Measurements from ENCODE around the gene RNF123.
A peak's percentile ranks its signal among the peaks of the same experiment; 100 is the strongest.

Gene RNF123

DNA sequence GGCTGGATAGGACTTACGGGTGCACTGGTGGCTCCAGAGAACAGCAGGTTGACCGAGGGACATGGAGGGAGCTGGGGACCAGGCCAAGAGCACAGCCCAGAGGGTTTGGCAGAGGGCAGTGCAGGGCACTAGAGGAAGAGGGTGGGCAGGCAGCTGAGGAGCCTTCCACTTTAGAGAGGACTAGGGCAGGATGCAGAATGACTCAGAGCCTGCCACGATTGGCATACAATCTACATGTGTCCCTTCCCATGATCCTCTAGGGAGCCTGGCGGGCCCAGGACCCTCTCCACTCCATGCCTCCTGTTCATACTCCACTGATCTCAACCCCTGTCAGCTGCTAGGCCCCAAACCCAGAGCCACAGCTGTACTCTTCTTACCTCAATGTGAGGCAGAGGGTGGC lies 29.6 kb upstream of the RNF123 start:
- DNase-seq: no peak

DNA sequence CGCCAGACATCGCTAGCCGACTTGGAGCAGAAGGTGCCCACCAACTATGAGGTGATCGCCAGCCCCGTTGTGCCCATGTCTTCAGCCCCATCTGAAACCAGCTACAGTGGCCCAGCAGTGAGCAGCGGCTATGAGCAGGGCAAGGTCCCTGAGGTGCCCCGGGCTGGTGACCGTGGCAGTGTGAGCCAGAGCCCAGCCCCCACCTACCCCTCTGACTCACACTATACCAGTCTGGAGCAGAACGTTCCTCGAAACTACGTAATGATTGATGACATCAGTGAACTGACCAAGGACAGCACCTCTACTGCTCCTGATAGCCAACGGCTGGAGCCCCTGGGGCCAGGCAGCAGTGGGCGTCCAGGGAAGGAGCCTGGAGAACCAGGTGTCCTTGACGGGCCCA lies 28.1 kb upstream of the RNF123 start:
- DNase-seq: no peak

DNA sequence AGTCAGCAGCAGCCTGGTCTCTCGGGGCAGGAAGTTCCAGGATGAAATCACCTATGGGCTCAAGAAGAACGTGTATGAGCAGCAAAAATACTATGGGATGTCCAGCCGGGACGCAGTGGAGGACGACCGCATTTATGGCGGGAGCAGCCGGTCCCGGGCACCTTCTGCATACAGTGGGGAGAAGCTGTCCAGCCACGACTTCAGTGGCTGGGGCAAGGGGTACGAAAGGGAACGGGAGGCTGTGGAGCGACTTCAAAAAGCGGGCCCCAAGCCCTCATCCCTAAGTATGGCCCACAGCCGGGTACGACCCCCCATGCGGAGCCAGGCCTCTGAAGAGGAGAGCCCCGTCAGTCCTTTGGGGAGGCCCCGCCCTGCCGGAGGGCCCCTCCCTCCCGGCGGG lies 27.3 kb upstream of the RNF123 start:
- no peak for DNase-seq

DNA sequence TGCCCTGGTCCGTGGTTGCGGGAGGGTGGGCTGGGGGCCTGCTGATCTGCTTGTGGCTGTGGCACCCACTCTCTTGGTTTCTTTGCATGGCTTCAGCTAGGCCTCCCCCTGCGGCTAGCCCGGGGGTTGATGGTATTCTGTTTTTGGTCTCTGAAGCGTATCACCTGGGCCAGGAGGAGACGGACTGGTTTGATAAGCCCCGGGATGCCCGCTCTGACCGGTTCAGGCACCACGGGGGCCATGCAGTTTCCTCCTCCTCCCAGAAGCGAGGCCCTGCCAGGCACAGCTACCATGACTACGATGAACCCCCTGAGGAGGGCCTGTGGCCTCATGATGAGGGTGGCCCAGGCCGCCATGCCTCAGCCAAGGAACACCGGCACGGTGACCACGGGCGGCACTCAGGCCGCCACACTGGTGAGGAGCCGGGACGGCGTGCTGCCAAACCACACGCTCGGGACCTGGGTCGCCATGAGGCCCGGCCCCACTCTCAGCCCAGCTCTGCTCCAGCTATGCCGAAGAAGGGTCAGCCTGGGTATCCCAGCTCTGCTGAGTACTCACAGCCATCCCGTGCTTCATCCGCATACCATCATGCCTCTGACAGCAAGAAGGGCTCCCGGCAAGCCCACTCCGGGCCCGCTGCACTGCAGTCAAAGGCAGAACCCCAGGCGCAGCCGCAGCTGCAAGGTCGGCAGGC lies 26.5 kb upstream of the RNF123 start:
- no peak for DNase-seq

DNA sequence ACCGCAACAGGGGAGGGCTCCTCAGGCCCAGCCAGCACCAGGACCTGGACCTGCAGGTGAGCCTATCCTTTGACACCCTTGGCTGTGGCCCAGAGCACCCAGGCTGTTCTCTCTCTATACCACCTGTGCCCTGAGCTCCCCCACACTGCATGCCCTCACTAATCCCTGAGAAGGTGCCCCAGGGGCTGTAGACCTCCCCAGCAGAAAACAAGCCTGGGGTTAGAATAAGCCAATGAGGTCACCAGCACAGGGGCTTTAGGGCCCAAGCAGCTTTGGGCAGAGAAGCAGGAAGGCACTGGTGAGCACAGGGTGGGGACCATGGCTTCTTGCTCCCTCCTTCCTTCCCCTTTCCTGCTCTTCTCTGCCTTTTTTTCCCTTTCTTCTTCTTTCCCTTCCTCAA lies 25.5 kb upstream of the RNF123 start:
- DNase-seq: no peak

DNA sequence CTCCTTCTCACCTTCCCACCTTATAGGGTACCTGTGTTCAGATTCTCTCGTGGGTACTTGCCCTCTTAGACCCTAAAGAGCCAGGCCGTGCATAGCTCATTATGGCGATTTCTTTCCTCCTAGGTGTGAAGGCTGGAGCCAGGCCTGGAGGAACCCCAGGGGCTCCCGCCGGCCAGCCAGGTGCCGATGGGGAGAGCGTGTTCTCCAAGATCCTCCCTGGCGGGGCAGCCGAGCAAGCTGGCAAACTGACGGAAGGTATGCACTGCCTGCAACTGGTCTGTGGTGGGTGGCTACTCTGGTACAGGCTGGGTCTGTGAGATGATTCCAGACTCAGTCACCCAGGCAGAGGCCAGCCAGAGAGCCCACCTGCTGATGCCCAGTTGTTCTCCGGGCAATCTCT lies 25.1 kb upstream of the RNF123 start:
- DNase-seq: no peak

DNA sequence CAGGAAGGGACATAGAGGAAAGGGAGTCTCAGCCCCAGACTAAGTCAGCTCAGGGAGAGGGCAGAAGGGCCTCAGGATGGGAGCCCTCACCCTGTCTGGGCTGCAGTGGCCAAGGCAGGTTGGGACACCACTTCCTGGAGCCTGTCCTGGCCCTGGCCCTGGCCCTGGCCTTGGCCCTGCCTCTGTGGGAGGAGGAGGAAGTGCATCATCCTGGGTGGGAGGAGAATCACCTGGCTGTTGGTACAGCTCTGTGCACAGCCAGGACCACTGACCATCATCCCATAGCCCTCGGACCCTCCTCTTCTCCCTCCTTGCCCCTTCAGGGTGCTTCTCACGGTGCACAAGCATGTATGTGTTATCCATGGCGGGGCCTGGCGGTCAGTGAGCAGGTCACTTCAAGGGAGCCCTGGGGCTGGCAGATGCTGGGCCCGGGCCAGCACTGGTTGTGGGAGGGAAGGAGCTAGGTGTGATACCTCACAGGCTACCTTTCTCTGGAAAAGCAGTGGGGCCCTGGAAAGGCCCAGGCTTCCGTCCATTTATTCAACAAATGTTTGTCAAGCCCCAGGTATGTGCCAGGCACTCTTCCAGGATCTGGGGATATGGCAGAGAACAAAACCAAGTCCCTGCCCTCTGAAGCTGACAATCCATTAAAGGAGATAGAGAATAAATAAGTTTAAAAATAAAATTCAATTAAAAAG lies 23.4 kb upstream of the RNF123 start:
- DNase-seq: no peak

DNA sequence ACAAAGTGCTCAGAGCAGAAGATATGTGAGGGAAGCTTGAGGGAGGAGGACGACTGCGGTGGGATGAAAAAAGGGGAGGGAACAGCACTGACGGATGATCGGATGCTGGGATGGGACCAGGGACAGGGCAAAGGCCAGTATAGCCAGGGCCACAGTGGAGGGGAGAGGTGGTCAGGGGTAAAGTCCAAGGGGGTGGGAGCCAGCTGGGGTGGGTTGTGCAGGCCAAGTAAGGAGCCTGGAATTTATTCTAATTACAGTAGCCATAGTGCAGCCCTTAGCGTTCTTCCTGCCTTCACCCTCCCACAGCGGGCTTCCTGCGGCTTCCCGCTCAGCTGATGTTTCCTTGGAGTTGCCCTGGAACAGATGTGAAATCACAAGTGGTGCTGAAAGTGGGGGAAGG lies 22.8 kb upstream of the RNF123 start:
- DNase-seq: no peak

DNA sequence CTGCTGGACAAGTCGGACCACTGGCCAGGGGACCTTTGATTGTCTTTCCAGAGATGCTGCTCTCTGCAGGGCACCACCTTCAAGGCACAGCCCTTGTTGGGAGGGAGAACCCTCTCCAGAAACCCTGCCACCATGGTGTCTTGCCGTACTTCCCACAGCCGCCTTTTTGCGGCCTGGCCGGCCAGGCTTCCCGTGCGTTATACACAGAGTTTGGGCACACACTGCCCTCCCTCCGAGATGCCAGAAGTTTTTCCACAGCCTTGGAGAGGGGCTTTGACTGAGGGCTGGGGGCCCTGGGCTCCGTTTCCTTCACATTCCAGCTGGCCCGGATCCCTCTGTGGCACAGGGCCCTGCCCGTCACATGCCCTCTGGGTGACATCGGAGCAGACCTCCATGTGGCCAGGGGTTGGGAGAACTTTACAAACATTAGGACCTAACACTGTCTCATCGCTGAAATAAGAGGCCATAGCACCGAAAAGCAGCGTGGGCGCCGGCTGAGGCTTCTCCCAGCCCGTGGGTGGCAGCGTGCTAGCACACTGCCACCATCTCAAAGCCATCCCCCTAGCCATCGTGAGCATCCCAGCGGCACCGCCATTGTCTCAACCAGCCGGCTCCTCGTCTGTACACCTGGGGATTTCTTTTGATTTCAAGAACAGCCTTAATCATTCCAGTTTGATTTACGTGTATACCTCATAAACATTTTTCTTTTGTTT lies 21.5 kb upstream of the RNF123 start:
- DNase-seq: no peak

DNA sequence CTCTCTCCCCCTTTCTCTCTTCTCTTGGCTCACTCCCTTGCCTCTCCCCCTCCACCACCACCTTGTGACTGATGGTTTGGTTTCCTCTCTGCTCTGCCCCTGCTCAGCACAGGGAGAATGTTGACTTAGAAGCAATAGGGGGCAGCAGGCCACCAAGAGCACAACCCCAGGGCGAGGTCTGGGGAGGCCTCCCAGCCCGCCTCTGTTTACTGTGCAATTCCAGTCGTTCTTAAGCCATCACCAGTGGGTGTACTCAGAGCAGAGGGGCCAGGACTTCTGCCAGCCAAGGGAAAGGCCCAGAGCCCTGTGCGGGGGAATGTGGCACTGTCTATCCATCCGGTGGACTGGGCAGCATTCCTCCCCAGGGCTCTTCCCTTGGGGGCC lies 21.0 kb upstream of the RNF123 start:
- no peak for DNase-seq

DNA sequence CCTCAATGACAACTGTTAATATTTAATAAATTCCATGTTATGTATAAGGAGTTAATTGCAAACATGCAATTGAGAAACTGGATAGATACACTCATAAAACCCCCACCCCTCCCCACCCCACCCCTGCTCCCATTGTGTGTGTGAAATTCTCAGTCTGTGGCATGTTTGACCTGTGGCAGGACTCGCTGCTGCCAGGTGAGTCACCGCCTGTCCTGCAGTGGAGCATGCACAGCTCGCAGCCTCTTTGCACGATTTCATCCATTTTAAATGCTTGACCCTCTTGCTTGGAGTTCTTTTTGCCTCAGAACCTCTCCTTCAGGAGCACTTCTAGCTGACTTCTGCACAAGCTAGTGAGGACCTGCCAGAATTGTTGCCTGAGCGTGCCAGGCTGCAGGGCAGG lies 20.5 kb upstream of the RNF123 start:
- no peak for DNase-seq

DNA sequence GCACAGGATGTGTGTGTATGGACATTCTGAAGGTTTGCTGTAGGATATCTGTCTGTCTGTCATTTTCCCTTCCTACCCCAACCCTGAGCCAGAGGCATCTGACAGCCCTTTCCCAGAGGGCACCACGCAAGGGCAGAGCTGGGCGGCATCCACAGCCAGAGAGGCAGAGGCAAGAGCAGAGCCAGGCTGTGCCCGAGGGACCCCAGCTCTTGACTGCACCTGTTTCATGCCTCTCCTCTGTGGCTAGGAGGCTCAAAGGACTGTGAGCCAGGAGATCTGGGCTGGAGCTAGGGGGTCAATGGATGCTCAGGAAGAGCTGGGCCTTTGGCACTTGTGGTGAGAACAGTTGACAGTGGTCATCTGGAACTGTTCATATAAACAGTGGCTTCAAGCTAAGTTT lies 20.0 kb upstream of the RNF123 start:
- DNase-seq: no peak

DNA sequence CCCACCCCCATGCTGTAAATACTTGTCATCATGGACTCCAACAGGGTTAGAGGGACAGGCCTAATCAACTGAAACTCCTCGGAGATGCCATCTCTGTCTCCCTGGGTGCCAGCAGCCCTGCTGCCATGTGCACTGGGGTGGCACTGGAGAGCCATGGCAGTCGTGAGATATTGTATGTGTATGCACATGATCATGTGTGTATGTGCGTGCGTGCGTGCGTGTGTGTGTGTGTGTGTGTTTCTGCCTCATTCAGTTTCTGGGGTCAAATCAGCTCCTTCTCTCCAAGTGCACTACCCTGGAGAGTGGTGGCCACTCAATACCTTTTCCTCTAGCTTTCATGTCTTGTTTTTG lies 18.4 kb upstream of the RNF123 start:
- DNase-seq: no peak

DNA sequence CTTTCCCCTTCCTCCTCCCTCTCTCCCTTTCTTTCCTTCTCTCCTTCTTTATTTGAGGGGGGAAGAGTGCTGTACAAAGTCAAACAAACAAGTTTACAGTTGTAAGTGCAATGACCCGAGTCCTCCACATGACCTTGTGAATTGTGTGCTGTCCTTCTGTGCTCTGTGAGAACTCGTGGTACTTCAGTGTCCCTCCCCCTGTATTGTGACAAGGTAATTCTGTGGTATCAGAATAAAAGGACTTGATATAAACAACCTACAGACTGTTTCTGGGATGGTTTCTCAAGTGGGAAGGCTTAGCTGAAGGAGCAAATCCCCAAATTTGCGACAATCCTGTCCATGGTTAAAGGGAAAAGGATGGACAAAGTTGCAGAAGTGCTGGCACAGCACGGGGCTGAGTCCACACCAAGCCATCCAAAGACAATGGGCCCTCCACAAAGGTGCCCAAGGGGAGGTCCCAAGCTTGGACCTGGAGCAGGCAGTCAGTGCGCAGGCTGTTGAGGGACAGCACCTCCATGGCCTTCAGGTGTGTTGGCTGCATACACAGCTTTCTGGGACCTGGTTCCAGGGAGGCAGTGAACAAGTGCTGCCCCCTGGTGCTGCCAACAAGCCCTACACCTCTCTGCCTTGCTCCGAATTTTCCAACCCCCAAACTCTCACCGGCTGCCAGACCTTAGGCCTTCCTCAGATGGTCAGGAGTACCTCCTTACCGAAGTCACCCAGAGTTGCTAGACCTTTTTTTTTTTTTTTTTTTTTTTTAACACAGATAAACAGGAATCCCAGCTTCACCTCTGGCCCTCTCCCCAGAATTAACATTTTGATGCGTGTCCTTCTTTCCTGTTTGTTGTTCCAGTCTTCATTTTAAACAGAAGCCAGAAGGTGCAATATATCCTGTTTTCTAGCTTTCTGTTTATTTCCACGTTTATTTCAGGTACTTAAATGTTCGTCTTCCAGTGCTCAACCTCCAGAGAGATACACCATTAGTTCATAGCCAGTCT lies 17.8 kb upstream of the RNF123 start:
- peak; percentile 79 for DNase-seq

DNA sequence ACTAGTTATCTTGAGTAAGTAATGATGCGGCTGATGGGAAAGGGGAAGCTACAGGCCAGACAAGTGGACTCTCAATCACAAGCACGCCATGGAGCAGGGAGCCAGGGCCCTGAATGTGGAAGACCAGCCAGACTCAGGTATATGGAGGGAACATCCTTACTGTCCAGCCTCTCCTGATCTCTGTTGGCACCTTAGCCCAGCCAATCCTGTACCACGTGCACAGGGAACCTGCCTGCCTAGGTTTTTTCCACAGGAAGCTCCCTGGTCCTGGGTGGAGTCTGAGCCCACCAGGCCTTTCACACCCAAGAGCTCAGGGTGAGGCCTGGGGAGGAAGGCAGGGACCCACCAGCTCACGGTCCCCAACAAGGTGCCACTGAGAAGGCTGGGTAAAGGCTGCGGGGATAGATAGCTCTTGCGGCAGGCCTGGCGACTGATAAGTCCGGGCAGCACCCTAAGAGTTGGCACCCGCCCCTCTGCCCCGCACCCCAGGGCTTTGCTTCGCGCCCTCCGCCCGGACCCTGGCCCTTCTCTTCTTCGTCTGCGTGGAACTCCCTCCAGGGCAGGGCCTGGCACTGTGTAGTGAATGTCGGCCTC lies 16.1 kb upstream of the RNF123 start:
- DNase-seq: no peak

DNA sequence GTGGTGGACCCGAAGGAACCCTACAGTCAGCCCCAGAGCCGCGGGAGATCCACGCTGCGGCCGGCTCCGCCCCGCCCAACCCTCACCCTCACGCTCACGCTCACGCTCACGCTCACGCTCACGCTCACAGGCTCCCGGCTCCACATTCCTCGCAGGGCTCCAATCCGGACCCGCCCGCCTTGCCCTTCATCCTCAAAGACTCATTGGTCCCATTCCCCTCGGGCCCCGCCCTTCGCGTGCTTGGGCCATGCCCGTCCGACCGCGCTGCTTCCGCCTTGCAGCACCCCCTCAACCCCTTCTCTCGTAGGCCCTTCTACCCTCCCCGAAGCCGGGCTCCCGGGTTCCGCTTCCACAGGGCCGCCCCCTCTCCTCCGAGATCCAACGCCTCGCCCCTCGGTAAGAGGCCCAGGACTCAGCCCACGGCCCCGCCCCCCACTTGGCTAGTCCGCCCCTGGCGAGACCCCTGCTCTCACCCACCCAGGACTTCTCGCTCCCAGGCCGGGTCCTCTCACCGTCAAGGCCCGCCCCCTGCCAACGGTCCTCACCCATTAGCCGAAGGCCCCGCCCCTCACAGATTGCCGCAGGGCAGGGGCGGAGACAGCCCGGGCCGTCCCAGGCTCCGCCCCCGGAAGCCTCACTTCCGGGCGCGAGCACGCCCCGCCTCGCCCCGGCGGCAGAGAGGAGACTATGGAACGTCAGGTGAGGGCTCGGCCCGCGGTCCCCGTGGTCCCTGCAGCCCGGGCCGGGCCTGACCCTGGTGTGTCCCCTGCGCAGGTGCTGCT lies 15.5 kb upstream of the RNF123 start, which contains the start of gene APEH:
Gene APEH (plus strand): TSS at position 637 of the 782 bp plus-strand sequence. CDS start 51 bp downstream, at position 688.
- peak; percentile 97 for DNase-seq

DNA sequence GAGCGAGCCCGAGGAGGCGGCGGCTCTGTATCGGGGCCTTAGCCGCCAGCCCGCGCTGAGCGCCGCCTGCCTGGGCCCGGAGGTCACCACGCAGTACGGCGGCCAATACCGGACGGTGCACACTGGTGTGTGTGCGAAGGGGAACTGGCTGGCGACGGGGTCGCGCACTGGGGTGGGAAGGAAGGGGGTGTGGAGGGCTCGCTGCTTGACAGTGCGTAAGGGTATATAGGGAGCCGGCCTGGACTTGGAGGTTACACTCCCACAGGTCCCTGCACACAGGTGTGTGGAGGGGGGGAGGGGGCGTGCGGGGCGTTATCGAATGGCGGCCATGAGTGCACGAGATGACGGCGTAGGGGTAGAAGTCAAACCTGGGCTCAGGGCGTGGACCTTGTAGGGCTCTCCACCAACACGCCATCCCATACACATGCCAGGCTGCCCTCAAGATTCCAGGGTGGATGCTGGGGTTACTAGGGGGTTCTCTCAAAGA lies 14.8 kb upstream of the RNF123 start:
- no peak for DNase-seq

DNA sequence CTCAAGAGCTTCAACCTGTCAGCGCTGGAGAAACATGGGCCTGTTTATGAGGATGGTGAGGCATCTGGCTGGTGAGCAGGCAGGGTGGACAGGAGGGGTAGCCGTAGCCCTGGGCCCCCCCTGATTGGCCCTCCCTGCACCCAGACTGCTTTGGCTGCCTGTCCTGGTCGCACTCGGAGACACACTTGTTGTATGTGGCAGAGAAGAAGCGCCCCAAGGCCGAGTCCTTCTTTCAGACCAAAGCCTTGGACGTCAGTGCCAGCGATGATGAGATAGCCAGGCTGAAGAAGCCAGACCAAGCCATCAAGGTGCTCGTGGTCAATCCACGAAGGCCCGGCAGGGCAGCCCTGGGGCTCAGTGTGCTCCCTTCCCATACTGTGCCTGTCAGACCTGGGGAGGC lies 13.4 kb upstream of the RNF123 start:
- no peak for DNase-seq

DNA sequence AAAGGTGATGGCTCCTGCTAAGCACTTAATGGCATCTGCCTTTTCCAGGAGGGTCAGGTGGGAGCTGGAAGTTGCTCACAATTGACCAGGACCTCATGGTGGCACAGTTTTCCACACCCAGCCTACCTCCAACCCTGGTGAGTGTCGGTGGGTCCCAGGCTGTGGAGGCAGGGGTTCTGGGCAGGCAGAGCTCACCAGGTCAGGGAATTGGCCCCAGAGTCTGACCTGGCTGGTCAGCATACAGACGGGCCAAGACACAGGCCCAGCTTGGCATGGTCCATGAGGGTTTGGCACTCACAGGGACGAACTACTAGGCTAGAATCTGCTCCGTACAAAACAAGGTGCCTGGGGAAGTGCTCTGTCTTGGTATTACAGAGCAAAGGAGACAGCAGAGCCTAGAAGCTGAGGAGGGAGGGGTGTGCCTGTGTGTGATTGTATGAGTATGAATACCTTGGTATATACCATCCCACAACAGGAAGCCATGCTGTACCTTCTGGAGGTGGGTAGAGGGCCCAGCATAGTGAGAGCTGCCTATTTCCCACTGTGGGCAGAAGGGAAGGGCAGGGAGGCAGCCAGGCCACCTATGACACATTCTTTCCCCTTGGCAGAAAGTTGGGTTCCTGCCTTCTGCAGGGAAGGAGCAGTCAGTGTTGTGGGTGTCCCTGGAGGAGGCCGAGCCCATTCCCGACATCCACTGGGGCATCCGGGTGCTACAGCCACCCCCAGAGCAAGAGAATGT lies 8.7 kb upstream of the RNF123 start:
- DNase-seq: no peak

DNA sequence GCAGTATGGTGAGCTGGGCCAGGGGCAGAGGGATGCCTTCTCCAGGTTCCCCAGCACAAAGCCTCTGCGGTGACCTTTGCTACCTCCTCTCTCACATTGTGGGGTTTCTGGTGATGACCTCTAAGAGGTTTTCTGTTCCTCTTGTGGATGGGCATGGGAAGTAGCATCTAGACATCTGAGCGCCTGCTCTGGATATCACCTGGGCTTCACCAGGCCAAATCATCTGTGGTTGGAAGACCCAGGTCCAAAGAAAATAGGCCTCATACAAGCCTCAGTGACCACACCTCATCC lies 8.2 kb upstream of the RNF123 start:
- DNase-seq: no peak

DNA sequence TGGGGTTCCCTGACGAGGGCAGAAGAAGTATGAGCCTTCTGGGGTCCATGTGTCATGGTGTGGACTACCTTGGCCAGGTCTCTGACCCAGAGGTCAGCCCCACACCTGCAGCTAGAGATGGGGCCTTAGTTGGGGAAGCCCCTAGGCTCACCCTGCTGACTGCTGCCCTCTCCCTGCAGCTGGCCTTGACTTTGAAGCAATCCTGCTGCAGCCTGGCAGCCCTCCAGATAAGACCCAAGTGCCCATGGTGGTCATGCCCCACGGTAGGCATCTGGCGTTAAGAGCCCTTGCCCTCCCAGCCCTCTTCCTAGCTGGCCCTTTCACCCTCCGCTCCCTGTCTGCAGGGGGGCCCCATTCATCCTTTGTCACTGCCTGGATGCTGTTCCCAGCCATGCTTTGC lies 7.8 kb upstream of the RNF123 start:
- DNase-seq: no peak
